ENCODE measurements around the gene OGFOD3.

OGFOD3 gene

DNA sequence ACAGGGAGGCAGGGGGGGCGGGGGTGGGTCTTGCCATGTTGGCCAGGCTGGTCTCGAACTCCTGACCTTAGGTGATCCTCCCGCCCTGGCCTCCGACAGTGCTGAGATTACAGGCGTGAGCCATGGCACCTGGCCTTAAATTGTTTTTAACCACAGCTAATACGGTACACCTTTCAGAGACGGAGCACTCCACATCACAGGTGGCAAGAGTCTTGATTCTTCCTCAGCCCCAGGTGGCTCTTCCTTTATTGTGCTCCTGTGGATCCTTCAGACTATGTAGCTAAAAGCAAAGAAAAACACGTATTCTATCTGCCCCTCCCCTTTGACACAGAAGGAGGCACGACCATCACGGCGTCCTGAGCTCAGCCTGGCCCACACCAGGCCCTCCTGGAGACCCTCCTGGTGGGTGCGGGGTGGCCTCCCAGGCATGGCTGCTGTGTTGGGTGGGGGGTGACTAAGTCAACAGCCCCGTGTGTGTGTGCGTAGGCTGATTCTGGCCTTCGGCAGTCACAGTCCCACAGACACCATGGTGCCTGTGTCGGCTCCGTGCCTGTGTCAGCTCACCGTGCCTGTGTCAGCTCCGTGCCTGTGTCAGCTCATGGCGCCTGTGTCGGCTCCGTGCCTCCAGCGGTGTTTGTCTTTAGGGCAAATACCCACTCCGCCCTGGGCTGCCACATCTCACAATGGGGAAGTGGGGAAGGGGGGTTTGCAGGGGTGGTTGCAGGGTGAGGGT is 74.0 kb downstream of the OGFOD3 start:
- no peaks in the 10 kb centered on the region for H3K9me3 ChIP-seq (ENCODE audit: control insufficient read depth in 2 of 2, low read length in 2 of 2)

DNA sequence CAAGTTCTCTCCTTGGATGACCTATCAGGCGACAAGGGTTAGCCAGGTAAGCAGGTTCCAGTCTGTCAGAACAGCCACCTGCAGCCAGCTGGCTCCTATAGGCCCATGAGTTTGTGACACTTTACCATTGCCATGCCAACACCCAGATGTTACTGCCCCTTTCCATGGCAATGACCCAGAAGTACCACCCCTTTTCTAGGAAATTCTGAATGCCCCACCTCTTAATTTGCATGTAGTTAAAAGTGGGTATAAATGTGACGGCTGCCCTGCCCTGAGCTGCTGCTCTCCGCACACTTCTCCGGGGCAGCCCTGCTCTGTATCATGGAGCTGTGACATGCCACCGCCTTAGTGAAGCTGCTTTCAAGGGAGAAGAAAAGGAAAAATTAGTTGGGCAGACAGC is 74.8 kb downstream of the OGFOD3 start:
- H3K9ac ChIP-seq (ENCODE audit: low read depth in 1 of 2, low read length in 2 of 2) = no peak overlapping the region
- no peaks in the 10 kb centered on the region for H3K36me3 ChIP-seq (ENCODE audit: control insufficient read depth in 2 of 2, insufficient read depth in 2 of 2, low read length in 2 of 2)
- H3K9me3 ChIP-seq (ENCODE audit: control insufficient read depth in 2 of 2, low read length in 2 of 2) = no peaks in the 10 kb centered on the region
- H3K27ac ChIP-seq (ENCODE audit: low read depth in 2 of 2, low read length in 2 of 2) = no peak overlapping the region
- no peak overlapping the region for H3K4me3 ChIP-seq (ENCODE audit: low read length in 2 of 2)
- peaks cover 17 to 22% of the 10 kb centered on the region in 2 donors for H3K4me1 ChIP-seq (ENCODE audit: control insufficient read depth in 2 of 2, insufficient read depth in 2 of 2, low read length in 2 of 2)
- H3K27me3 ChIP-seq (ENCODE audit: control insufficient read depth in 2 of 2, insufficient read depth in 2 of 2, low read length in 2 of 2) = no peaks in the 10 kb centered on the region

More for the DNA sequence above, 74.0 kb downstream of the OGFOD3 start:
- H3K27me3 ChIP-seq (ENCODE audit: control insufficient read depth in 2 of 2, insufficient read depth in 2 of 2, low read length in 2 of 2) = no peaks in the 10 kb centered on the region
- no peak overlapping the region for H3K4me3 ChIP-seq (ENCODE audit: low read length in 2 of 2)
- H3K27ac ChIP-seq (ENCODE audit: low read depth in 2 of 2, low read length in 2 of 2) = peak overlapping the region in 1 of 2 donors; percentile 17
- H3K36me3 ChIP-seq (ENCODE audit: control insufficient read depth in 2 of 2, insufficient read depth in 2 of 2, low read length in 2 of 2) = no peaks in the 10 kb centered on the region
- peaks cover 10 to 17% of the 10 kb centered on the region in 2 donors for H3K4me1 ChIP-seq (ENCODE audit: control insufficient read depth in 2 of 2, insufficient read depth in 2 of 2, low read length in 2 of 2)
- H3K9ac ChIP-seq (ENCODE audit: low read depth in 1 of 2, low read length in 2 of 2) = peak overlapping the region in 1 of 2 donors; percentile 37

DNA sequence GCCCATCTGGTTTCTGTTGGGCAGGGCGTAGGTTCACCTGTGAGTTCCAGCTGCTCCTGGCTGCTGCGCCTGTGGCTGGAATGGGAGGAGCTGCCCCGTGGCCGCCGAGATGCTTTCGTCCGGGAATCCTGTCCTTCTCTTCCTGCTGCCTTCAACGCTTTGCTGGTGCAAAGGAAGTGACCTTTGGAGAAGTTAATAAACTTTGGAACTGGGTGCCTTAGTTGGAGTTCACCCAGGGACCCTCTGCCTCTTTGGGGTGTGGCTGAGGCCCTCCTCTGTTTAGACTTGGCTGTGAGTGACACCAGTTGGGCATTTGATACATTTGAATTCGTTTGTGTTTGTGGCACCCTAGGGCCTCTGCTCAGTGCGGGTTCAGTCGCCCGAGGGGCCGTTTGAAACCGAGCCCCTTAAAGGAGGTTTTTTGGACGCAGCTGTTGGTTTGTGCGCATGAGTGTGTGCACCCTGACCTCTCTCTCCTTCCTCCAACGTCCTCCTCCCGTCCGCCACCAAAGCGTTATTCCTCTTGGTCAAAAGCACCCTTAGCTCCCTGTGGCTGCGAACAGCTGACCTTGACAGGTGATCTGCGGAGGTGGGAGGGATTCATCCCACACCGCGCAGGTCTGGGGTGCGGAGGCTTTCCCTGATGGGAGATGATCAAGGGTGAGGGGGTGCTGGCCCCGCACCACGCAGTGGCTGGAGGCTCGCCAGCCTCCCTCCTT is 75.9 kb downstream of the OGFOD3 start:
- no peaks in the 10 kb centered on the region for H3K36me3 ChIP-seq (ENCODE audit: control insufficient read depth in 2 of 2, insufficient read depth in 2 of 2, low read length in 2 of 2)
- H3K27me3 ChIP-seq (ENCODE audit: control insufficient read depth in 2 of 2, insufficient read depth in 2 of 2, low read length in 2 of 2) = no peaks in the 10 kb centered on the region
- H3K27ac ChIP-seq (ENCODE audit: low read depth in 2 of 2, low read length in 2 of 2) = no peak overlapping the region
- H3K9me3 ChIP-seq (ENCODE audit: control insufficient read depth in 2 of 2, low read length in 2 of 2) = no peaks in the 10 kb centered on the region
- H3K9ac ChIP-seq (ENCODE audit: low read depth in 1 of 2, low read length in 2 of 2) = no peak overlapping the region
- H3K4me3 ChIP-seq (ENCODE audit: low read length in 2 of 2) = no peak overlapping the region
- peaks cover 17 to 26% of the 10 kb centered on the region in 2 donors for H3K4me1 ChIP-seq (ENCODE audit: control insufficient read depth in 2 of 2, insufficient read depth in 2 of 2, low read length in 2 of 2)

DNA sequence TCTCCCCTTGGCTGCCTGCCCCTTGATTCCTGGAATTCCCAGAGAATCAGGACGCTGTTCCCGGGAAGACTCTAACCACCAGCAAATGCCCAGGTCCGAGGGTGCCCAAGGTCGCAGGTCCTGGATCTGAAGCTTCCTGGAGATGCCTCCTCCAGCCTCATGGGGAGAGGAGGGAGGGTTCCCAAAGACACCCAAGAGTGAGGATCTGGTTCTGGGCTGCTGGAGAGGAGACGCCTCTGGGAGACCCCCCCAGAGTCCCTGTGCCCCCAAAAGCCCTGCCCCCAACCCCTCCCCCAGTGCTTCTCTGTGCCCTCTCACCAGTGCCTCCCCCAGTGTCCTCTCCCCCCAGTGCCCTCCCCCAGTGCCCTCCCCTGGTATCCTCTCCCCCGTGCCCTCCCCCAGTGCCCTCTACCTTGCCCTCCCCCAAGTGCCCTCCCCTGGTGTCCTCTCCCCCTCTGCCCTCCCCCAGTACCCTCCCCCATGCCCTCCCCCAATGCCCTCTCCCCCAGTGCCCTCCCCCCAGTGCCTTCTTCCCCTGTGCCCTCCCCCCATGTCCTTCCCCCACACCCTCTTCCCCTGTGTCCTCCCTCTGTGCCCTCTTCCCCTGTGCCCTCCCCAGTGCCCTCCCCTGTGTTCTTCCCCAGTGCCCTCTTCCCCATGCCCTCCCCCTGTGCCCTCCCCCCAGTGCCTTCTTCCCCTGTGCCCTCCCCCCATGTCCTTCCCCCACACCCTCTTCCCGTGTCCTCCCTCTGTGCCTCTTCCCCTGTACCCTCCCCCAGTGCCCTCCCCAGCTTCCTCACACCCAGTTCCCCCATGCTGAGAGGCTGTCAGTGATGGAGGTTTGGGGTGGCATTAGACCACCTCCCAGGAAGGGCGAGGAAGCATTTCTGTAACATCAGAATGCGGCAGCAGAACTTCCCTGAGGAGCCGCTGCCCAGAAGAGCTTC is 78.5 kb downstream of the OGFOD3 start:
- Histone ChIP-seq H3K4me3 (ENCODE audit: low read length in 2 of 2) (peak overlapping the region; percentile 52 to 69), H3K36me3 (ENCODE audit: control insufficient read depth in 2 of 2, insufficient read depth in 2 of 2, low read length in 2 of 2) (no peaks in the 10 kb centered on the region), H3K9ac (ENCODE audit: low read depth in 1 of 2, low read length in 2 of 2) (peak overlapping the region in 1 of 2 donors; percentile 66), H3K27ac (ENCODE audit: low read depth in 2 of 2, low read length in 2 of 2) (peak overlapping the region; percentile 17 to 30), H3K4me1 (ENCODE audit: control insufficient read depth in 2 of 2, insufficient read depth in 2 of 2, low read length in 2 of 2) (peaks cover 16 to 26% of the 10 kb centered on the region in 2 donors), H3K9me3 (ENCODE audit: control insufficient read depth in 2 of 2, low read length in 2 of 2) (no peaks in the 10 kb centered on the region), H3K27me3 (ENCODE audit: control insufficient read depth in 2 of 2, insufficient read depth in 2 of 2, low read length in 2 of 2) (no peaks in the 10 kb centered on the region)
